Naive thymus-derived CD8-positive, alpha-beta T cell (primary cell): ENCODE data around the gene CAPZA2. TPM values are rescaled to one million over a fixed set of nuclear protein-coding genes. Genes with fewer than 3 reads are reported as not detected.

ENCODE experiments used
- ATAC-seq, 2 donors: fragments of 150-1000 bp; cut with Tn5 transposase in 1 of 2; sonication (Bioruptor Pico), chemical (Tn5 transposase) in 1 of 2; 1 replicate in 1 of 2; 2 replicates in 1 of 2; pipeline ENCODE4 v1.10.0; 2021; ENCODE audit warnings: mild to moderate bottlenecking in 2 of 2, moderate library complexity in 2 of 2
- POLR2A ChIA-PET: fragments of 350-600 bp; sonication (Branson Sonifier 250); formaldehyde crosslinking; loops from one replicate; lab custom pipeline; 2021; ENCODE audit warnings: antibody characterized with exemption; lab: Charles Lee
- DNase-seq, 10 donors: peaks; one replicate each; pipeline versions ENCODE4 v3.0.0 to v3.0.0-alpha.2; 2020 to 2022
- H3K27ac Mint-ChIP-seq, 10 donors: one replicate each; pipeline ENCODE4 v1.8.0; 2020 to 2022; ENCODE audit warnings: mild to moderate bottlenecking in 10 of 10, mixed read lengths in 10 of 10, moderate library complexity in 4 of 10, inconsistent platforms in 1 of 10
- H3K27me3 Mint-ChIP-seq, 5 donors: one replicate each; pipeline ENCODE4 v1.8.0; 2021 to 2022; ENCODE audit warnings: mixed read lengths in 5 of 5
- H3K36me3 Mint-ChIP-seq, 3 donors: one replicate each; pipeline ENCODE4 v1.8.0; 2020 to 2022; ENCODE audit warnings: mixed read lengths in 3 of 3, mild to moderate bottlenecking in 2 of 3, inconsistent platforms in 1 of 3
- H3K4me1 Mint-ChIP-seq, 4 donors: one replicate each; pipeline ENCODE4 v1.8.0; 2021 to 2022; ENCODE audit warnings: mixed read lengths in 4 of 4
- H3K4me3 Mint-ChIP-seq, 10 donors: one replicate each; pipeline ENCODE4 v1.8.0; 2020 to 2022; ENCODE audit warnings: mild to moderate bottlenecking in 10 of 10, mixed read lengths in 10 of 10, moderate library complexity in 6 of 10, inconsistent platforms in 1 of 10
- H3K9me3 Mint-ChIP-seq, 9 donors: one replicate each; pipeline ENCODE4 v1.8.0; 2020 to 2022; ENCODE audit warnings: mixed read lengths in 9 of 9, mild to moderate bottlenecking in 3 of 9, inconsistent platforms in 1 of 9, moderate library complexity in 1 of 9
- polyA plus RNA-seq, 3 donors: library from polyadenylated mRNA; unstranded; fragments of 300-500 nt; fragmentation: Illumina TruSeq; gene quantifications; one replicate each; pipeline ENCODE4 v1.2.3, GENCODE V29; 2021
- total RNA-seq, 8 experiments: library from RNA in 2 of 8; stranded (reverse) in 2 of 8; gene quantifications; one replicate each; pipeline ENCODE4 v1.2.3 and lab custom pipeline; 2021 to 2026

CAPZA2 gene
- total and polyA plus RNA-seq, 5 experiments from 2014 or later = 88.4 to 190 (median 157) TPM

GRCh38 chr7:116901143-116901542 lies 38.8 kb downstream of the CAPZA2 start:
- Mint-ChIP-seq H3K9me3 (no peaks in the 10 kb centered on the region), H3K36me3 (peaks cover 22 to 75% (median 34%) of the 10 kb centered on the region in 3 donors), H3K27me3 (no peaks in the 10 kb centered on the region), H3K4me3 (no peak overlapping the region), H3K27ac (peak overlapping the region in 1 of 10 donors; percentile 9), H3K4me1 (peaks cover 0 to 18% (median 4%) of the 10 kb centered on the region in 4 donors)
- DNase-seq (no peak), ATAC-seq (no peak)
- POLR2A ChIA-PET = interaction anchor here (0.6 kb wide), 1 partner anchor 11 kb away, joined by 3 read pairs; no protein-coding TSS in a partner anchor

- peaks cover 0 to 5% (median 2%) of the 10 kb centered on the region in 4 donors for H3K4me1 Mint-ChIP-seq
- POLR2A ChIA-PET = no interaction called here
- DNase-seq = no peak
- H3K27me3 Mint-ChIP-seq = no peaks in the 10 kb centered on the region
- no peaks in the 10 kb centered on the region for H3K9me3 Mint-ChIP-seq
- ATAC-seq = no peak
- H3K4me3 Mint-ChIP-seq = no peak overlapping the region
- peak overlapping the region in 2 of 10 donors; percentile 17 to 63 for H3K27ac Mint-ChIP-seq
- peaks cover 20 to 76% (median 33%) of the 10 kb centered on the region in 3 donors for H3K36me3 Mint-ChIP-seq
Measured at GRCh38 chr7:116902867-116903266, 40.5 kb downstream of the CAPZA2 start.

- no peak for ATAC-seq
Measured at GRCh38 chr7:116906391-116906790, 44.0 kb downstream of the CAPZA2 start.

GRCh38 chr7:116910383-116910782 lies 48.0 kb downstream of the CAPZA2 start:
- H3K36me3 Mint-ChIP-seq = peaks cover 8 to 88% (median 47%) of the 10 kb centered on the region in 3 donors
- no peaks in the 10 kb centered on the region for H3K4me1 Mint-ChIP-seq
- DNase-seq (no peak), ATAC-seq (no peak)
- POLR2A ChIA-PET = interaction anchor here (0.7 kb wide), 1 partner anchor 103 kb away, joined by 5 read pairs; no protein-coding TSS in a partner anchor
- no peaks in the 10 kb centered on the region for H3K9me3 Mint-ChIP-seq
- H3K27me3 Mint-ChIP-seq = no peaks in the 10 kb centered on the region
- H3K4me3 Mint-ChIP-seq = no peak overlapping the region
- H3K27ac Mint-ChIP-seq = peak overlapping the region in 2 of 10 donors; percentile 31 to 37

More at GRCh38 chr7:116906391-116906790, 44.0 kb downstream of the CAPZA2 start:
- H3K27me3 Mint-ChIP-seq = no peaks in the 10 kb centered on the region
- H3K27ac Mint-ChIP-seq = peak overlapping the region in 1 of 10 donors; percentile 29
- POLR2A ChIA-PET = no interaction called here
- H3K4me3 Mint-ChIP-seq = no peak overlapping the region
- H3K4me1 Mint-ChIP-seq = no peaks in the 10 kb centered on the region
- H3K9me3 Mint-ChIP-seq = no peaks in the 10 kb centered on the region
- peaks cover 10 to 79% (median 34%) of the 10 kb centered on the region in 3 donors for H3K36me3 Mint-ChIP-seq
- DNase-seq = no peak

- peaks cover 8 to 89% (median 54%) of the 10 kb centered on the region in 3 donors for H3K36me3 Mint-ChIP-seq
- no peak overlapping the region for H3K4me3 Mint-ChIP-seq
- no peak for ATAC-seq
- H3K27ac Mint-ChIP-seq = peak overlapping the region in 1 of 10 donors; percentile 27
- no peak for DNase-seq
- no peaks in the 10 kb centered on the region for H3K9me3 Mint-ChIP-seq
- no peaks in the 10 kb centered on the region for H3K4me1 Mint-ChIP-seq
- H3K27me3 Mint-ChIP-seq = no peaks in the 10 kb centered on the region
- POLR2A ChIA-PET = interaction anchor here (0.6 kb wide), 1 partner anchor 11 kb away, joined by 3 read pairs; no protein-coding TSS in a partner anchor
Measured at GRCh38 chr7:116911801-116912200, 49.4 kb downstream of the CAPZA2 start.

GRCh38 chr7:116912269-116912909 lies 50.0 kb downstream of the CAPZA2 start:
- no peak for ATAC-seq
- Mint-ChIP-seq H3K4me3 (no peak overlapping the region), H3K9me3 (no peaks in the 10 kb centered on the region), H3K36me3 (peaks cover 9 to 89% (median 56%) of the 10 kb centered on the region in 3 donors), H3K27me3 (no peaks in the 10 kb centered on the region), H3K4me1 (no peaks in the 10 kb centered on the region), H3K27ac (no peak overlapping the region)
- POLR2A ChIA-PET = interaction anchor here (0.6 kb wide), 1 partner anchor 11 kb away, joined by 3 read pairs; no protein-coding TSS in a partner anchor
- no peak for DNase-seq

- Mint-ChIP-seq H3K27ac (no peak overlapping the region), H3K9me3 (no peaks in the 10 kb centered on the region), H3K4me3 (no peak overlapping the region), H3K36me3 (peaks cover 9 to 52% (median 26%) of the 10 kb centered on the region in 3 donors), H3K4me1 (peaks cover 0 to 6% (median under 1%) of the 10 kb centered on the region in 4 donors), H3K27me3 (no peaks in the 10 kb centered on the region)
- no peak for ATAC-seq
- DNase-seq = no peak
- POLR2A ChIA-PET = no interaction called here
Measured at GRCh38 chr7:116918704-116919103, 56.3 kb downstream of the CAPZA2 start.

GRCh38 chr7:116920359-116920758 lies 58.0 kb downstream of the CAPZA2 start:
- Mint-ChIP-seq H3K4me3 (no peak overlapping the region), H3K27me3 (no peaks in the 10 kb centered on the region), H3K36me3 (peaks cover 9 to 38% (median 19%) of the 10 kb centered on the region in 3 donors), H3K27ac (peak overlapping the region in 1 of 10 donors; percentile 66), H3K4me1 (peaks cover 0 to 6% (median under 1%) of the 10 kb centered on the region in 4 donors), H3K9me3 (no peaks in the 10 kb centered on the region)
- POLR2A ChIA-PET = no interaction called here
- ATAC-seq (no peak), DNase-seq (no peak)

- no peak for ATAC-seq
- POLR2A ChIA-PET = no interaction called here
- DNase-seq = no peak
- Mint-ChIP-seq H3K36me3 (peaks cover 7 to 21% (median 7%) of the 10 kb centered on the region in 3 donors), H3K27ac (peak overlapping the region in 1 of 10 donors; percentile 25), H3K4me1 (peaks cover 0 to 6% (median under 1%) of the 10 kb centered on the region in 4 donors), H3K9me3 (no peaks in the 10 kb centered on the region), H3K4me3 (no peak overlapping the region), H3K27me3 (no peaks in the 10 kb centered on the region)
Measured at GRCh38 chr7:116922545-116922944, 60.2 kb downstream of the CAPZA2 start.

- Mint-ChIP-seq H3K36me3 (peaks cover 0 to 6% (median 0%) of the 10 kb centered on the region in 3 donors), H3K9me3 (no peaks in the 10 kb centered on the region), H3K4me3 (no peak overlapping the region), H3K27me3 (peaks cover 0 to 6% (median 0%) of the 10 kb centered on the region in 5 donors), H3K27ac (no peak overlapping the region), H3K4me1 (peaks cover 0 to 6% (median 0%) of the 10 kb centered on the region in 4 donors)
- POLR2A ChIA-PET = no interaction called here
- ATAC-seq = no peak
- no peak for DNase-seq
Measured at GRCh38 chr7:116924741-116925140, 62.4 kb downstream of the CAPZA2 start.

- ATAC-seq (no peak), DNase-seq (no peak)
- no peak overlapping the region for H3K4me3 Mint-ChIP-seq
- H3K27me3 Mint-ChIP-seq = peaks cover 3 to 14% (median 3%) of the 10 kb centered on the region in 5 donors
- H3K27ac Mint-ChIP-seq = no peak overlapping the region
- POLR2A ChIA-PET = no interaction called here
- H3K9me3 Mint-ChIP-seq = no peaks in the 10 kb centered on the region
- peaks cover 0 to 10% (median 4%) of the 10 kb centered on the region in 4 donors for H3K4me1 Mint-ChIP-seq
- no peaks in the 10 kb centered on the region for H3K36me3 Mint-ChIP-seq
Measured at GRCh38 chr7:116929021-116929420, 66.6 kb downstream of the CAPZA2 start.

GRCh38 chr7:116929914-116930913 lies 67.8 kb downstream of the CAPZA2 start:
- DNase-seq = peak; percentile 45 to 85 (median 68)
- Mint-ChIP-seq H3K4me3 (peak overlapping the region in 3 of 10 donors; percentile 30 to 53 (median 50)), H3K36me3 (no peaks in the 10 kb centered on the region), H3K4me1 (peaks cover 0 to 10% (median 4%) of the 10 kb centered on the region in 4 donors), H3K9me3 (no peaks in the 10 kb centered on the region), H3K27me3 (peaks cover 3 to 15% (median 9%) of the 10 kb centered on the region in 5 donors), H3K27ac (no peak overlapping the region)
- ATAC-seq = peak; percentile 81 to 96
- POLR2A ChIA-PET = interaction anchor here (0.9 to 1.0 kb wide), 2 partner anchors 83 to 196 kb away, joined by 3 read pairs; no protein-coding TSS in a partner anchor
